BE2C (cell line): Measurements from ENCODE around the gene YTHDF2.
"Not testable (repeated sequence)": the region's sequence is repeated elsewhere in the genome, so short reads cannot be mapped to it uniquely, and the experiment has no call there.

Experiments used
- DNase-seq: peaks from one replicate; pipeline ENCODE4 v3.0.0-alpha.2; 2020
- H3K27me3 ChIP-seq: fragments of 250-450 bp; sonication (Bioruptor Pico); 2 replicates; pipeline ENCODE4 v1.5.1; 2020; ENCODE audit warnings: mild to moderate bottlenecking
- H3K36me3 ChIP-seq: fragments of 250-450 bp; sonication (Bioruptor Pico); 2 replicates; pipeline ENCODE4 v1.5.1; 2020; ENCODE audit warnings: mild to moderate bottlenecking
- H3K4me1 ChIP-seq: fragments of 250-450 bp; sonication (Bioruptor Pico); 2 replicates; pipeline ENCODE4 v1.5.1; 2020
- H3K4me3 ChIP-seq: 2 replicates; pipeline ENCODE4 v1.5.1; 2011; ENCODE audit warnings: low read depth, low read length
- H3K9me3 ChIP-seq: fragments of 250-450 bp; sonication (Bioruptor Pico); 2 replicates; pipeline ENCODE4 v1.5.1; 2020
- TF ChIP-seq, protein P1 (sequence below): IDR thresholded peaks from 2 replicates; pipeline ENCODE4 v1.5.1; 2012; ENCODE audit warnings: mild to moderate bottlenecking, low read depth, low read length

YTHDF2 gene

DNA sequence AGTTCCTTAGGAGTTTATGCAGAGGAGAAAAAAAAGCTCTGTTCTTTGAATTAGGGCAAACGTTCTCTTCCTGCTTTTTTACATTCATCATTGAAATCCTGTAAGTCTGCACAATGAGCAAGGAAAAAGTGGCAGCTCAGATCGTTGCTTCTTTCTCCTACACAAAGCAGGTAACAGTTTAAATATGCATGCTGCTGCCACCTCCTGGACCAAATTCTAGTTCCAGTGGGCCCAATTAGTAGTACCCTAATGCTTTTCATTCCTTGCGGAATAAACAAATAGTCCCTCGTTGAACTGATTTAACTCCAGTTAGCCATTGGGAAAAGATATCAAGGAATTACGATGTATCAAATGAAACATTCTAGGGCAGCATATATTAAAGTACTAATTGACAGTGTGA is 20.1 kb downstream of the YTHDF2 start:
- Histone ChIP-seq H3K9me3 (no peaks in the 10 kb centered on the region), H3K36me3 (peaks cover 34% of the 10 kb centered on the region), H3K27me3 (no peaks in the 10 kb centered on the region), H3K4me1 (no peaks in the 10 kb centered on the region), H3K4me3 (no peak overlapping the region)
- DNase-seq, result no peak
- TF ChIP-seq, protein P1, sequence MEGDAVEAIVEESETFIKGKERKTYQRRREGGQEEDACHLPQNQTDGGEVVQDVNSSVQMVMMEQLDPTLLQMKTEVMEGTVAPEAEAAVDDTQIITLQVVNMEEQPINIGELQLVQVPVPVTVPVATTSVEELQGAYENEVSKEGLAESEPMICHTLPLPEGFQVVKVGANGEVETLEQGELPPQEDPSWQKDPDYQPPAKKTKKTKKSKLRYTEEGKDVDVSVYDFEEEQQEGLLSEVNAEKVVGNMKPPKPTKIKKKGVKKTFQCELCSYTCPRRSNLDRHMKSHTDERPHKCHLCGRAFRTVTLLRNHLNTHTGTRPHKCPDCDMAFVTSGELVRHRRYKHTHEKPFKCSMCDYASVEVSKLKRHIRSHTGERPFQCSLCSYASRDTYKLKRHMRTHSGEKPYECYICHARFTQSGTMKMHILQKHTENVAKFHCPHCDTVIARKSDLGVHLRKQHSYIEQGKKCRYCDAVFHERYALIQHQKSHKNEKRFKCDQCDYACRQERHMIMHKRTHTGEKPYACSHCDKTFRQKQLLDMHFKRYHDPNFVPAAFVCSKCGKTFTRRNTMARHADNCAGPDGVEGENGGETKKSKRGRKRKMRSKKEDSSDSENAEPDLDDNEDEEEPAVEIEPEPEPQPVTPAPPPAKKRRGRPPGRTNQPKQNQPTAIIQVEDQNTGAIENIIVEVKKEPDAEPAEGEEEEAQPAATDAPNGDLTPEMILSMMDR, result no peak

DNA sequence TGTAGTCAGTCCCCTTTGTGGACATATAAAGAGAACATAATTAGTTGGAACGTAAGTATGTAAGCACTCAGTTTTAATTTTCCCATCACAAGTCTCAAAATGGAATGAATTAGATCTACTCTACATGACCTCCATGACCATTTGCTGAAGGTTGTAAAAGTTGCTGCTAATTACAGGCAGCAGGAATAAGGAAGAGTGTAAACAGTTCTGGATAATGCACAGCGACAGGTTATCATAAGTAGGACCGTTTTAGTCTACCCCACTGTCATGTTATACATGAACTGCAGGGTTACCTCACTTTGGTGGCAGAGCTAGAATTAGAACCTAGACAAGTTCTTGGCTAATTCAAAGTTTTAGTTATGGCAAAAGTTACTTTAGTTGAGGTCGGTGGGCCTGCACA is 21.7 kb downstream of the YTHDF2 start:
- Histone ChIP-seq H3K4me3 (no peak overlapping the region), H3K9me3 (no peaks in the 10 kb centered on the region), H3K4me1 (no peaks in the 10 kb centered on the region), H3K36me3 (peaks cover 29% of the 10 kb centered on the region), H3K27me3 (no peaks in the 10 kb centered on the region)
- DNase-seq, result no peak
- TF ChIP-seq, protein P1, result no peak

DNA sequence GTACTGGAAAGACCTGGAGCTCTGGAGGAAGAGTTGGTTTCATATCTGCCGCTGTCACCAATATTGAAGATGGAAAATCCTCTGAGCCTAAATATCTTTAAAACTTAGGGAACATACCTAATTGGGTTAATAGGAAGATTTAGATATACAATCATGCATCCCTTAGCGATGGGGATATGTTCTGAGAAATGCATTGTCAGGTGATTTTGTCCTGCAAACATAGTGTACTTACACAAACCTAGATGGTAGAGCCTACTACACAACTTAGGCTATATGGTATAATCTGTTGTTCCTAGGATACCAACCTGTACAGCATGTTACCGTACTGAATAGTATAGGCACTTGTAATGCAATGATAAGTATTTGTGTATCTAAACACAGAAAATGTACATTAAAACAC is 22.5 kb downstream of the YTHDF2 start:
- Histone ChIP-seq H3K27me3 (no peaks in the 10 kb centered on the region), H3K4me1 (no peaks in the 10 kb centered on the region), H3K9me3 (no peaks in the 10 kb centered on the region), H3K36me3 (peaks cover 24% of the 10 kb centered on the region), H3K4me3 (no peak overlapping the region)
- DNase-seq, result no peak
- TF ChIP-seq, protein P1, result no peak

DNA sequence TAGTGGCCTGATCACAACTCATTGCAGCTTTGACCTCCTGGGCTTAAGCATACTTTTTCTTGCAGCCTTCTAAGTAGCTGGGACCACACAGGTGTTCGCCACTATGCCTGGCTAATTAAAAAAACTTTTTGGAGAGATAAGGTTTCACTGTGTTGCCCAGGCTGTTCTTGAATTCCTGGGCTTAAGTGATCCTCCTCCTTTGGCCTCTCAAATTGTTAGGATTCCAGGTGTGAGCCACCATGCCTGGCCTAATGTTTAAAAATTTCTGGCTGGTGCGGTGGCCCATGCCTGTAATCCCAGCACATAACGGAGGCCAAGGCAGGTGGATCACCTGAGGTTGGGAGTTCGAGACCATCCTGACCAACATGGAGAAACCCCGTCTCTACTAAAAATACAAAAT is 24.4 kb downstream of the YTHDF2 start:
- peaks cover 24% of the 10 kb centered on the region for H3K36me3 ChIP-seq
- no peaks in the 10 kb centered on the region for H3K27me3 ChIP-seq
- TF ChIP-seq, protein P1, result no peak
- DNase-seq, result no peak
- H3K9me3 ChIP-seq, result no peaks in the 10 kb centered on the region
- no peaks in the 10 kb centered on the region for H3K4me1 ChIP-seq
- no peak overlapping the region for H3K4me3 ChIP-seq

DNA sequence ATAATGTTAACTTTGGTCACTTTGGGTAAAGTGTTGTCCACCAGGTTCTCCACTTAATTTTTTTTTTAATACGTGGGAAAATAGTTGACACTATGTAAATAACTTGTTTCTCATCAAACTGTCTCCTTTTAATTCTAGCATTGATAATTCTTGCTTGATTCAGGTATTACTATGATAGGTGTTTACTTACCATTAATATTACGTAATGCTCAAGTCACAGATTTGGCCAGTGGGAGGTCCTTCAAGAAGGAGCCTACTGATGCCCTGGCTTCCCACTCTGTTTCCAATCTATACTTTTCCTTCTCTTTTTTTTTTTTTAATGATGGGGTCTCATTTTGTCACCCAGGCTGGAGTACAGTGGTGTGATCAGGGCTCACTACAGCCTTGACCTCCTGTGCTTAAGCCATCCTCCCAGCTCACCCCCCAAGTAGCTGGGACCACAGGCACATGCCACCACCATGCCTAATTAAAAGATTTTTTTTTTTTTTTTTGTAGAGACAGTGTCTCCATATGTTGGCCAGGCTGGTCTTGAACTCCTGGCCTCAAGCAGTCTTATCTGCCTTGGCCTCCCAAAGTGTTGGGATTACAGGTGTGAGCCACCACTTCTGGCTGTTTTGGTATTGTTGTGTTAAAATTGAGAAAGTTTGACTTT is 29.9 kb downstream of the YTHDF2 start:
- TF ChIP-seq, protein P1, result no peak
- Histone ChIP-seq H3K27me3 (no peaks in the 10 kb centered on the region), H3K36me3 (peaks cover 6% of the 10 kb centered on the region), H3K9me3 (no peaks in the 10 kb centered on the region), H3K4me3 (no peak overlapping the region), H3K4me1 (no peaks in the 10 kb centered on the region)
- no peak for DNase-seq

DNA sequence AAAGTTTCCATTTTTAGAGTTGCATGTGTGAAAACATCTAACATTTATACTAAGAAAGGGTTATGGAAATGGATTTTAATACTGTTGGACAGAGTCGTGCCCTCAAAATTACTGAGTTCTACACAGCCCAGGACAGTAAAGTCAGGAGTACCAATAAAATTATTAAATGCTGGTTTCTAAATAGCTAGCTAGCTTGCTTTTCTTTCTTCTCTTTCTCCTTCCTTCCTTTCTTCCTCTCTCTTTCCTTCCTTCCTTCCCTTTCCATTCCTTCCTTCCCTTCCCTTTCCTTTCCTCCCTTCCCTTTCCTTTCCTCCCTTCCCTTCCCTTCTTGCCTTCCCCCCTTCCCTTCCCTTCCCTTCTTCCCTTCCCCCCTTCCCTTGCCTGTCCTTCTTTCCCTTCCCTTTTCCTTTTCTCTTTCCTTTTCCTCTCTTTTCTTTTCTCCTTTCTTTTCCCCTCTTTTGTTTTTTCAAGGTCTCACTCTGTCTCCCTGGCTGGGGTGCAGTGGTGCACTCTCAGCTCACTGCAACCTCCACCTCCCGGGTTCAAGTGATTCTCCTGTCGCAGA is 33.9 kb downstream of the YTHDF2 start:
- Histone ChIP-seq H3K4me3 (no peak overlapping the region), H3K27me3 (no peaks in the 10 kb centered on the region), H3K9me3 (no peaks in the 10 kb centered on the region), H3K36me3 (peaks cover 16% of the 10 kb centered on the region), H3K4me1 (no peaks in the 10 kb centered on the region)
- no peak for DNase-seq
- TF ChIP-seq, protein P1, result no peak

DNA sequence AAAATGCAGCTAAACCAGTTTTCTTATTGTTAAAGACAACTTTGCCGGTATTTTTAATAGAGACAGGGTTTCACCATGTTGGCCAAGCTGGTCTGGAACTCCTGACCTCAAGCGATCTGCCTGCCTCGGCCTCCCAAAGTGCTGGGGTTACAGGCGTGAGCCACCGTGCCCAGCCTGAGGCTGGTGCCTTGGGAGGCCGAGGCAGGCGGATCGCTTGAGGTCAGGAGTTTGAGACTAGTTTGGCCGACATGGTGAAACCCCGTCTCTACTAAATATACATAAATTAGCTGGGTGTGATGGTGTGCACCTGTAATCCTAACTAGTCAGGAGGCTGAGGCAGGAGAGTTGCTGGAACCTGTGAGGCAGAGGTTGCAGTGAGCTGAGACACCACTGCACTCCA is 35.2 kb downstream of the YTHDF2 start:
- not testable (repeated sequence) for H3K9me3 ChIP-seq, H3K4me3 ChIP-seq, DNase-seq, H3K27me3 ChIP-seq, H3K4me1 ChIP-seq
- peaks cover 16% of the 10 kb centered on the region for H3K36me3 ChIP-seq
